ENCODE measurements around the gene MS4A6E.
"Not testable (repeated sequence)": the region's sequence is repeated elsewhere in the genome, so short reads cannot be mapped to it uniquely, and the experiment has no call there.

- TF ChIP-seq CTCF, POLR2AphosphoS5 (IDR thresholded peaks at IDR 0.05): not testable (repeated sequence)
Measured at GRCh38 chr11:60366262-60366904, 39.3 kb downstream of the MS4A6E start.
